Activated CD4-positive, CD25-positive, alpha-beta regulatory T cell treated with anti-CD3 and anti-CD28 coated beads, Interleukin-2, amount 50 U/mL, for 16 hours (primary cell): ENCODE data around the gene SARDH.

Experiments
- DNase-seq: peaks from one replicate; pipeline ENCODE4 v3.0.0-alpha.2; 2020; ENCODE audit warnings: low read depth, low spot score

Gene SARDH

DNA sequence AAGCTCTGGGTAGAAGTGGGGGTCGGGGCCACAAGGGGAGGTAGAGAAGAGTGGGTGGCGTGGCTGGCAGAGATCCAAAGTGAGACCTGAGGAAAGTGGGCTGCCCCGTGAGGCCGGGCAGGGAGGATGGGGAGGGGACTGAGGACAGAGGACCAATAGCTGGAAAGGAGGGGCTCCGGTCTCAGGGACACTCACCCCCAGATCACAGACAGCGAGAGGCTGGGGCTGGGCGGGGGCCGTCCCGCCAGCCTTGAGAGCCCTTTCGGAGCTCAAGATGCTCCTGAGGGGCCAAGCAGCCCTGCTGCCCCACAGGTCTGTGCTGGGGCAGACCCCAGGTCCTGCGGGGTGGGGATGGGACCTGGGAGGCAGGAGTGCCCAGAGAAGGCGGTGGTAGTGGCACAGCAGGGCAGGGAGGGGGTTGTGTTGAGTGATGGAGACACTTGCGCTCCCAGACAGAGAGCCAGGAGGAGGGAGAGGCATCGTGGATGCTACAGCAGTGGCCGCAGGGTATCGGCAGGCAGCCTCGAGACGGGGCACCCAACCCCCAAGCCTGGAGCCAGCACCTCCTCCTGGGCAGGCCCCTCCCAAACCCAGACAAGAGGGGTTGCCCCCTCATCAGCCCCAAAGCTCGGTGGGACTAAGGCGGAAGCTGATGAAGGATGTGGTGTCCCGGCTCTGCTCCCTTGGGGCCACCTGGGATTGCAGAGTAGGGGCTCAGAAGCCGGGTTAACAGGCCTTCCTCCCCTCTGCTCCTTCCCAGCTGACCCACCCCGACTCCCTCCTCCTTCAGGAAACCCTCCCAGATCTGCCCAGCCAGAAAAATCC is 3.4 kb downstream of the SARDH start:
- DNase-seq: no peak

DNA sequence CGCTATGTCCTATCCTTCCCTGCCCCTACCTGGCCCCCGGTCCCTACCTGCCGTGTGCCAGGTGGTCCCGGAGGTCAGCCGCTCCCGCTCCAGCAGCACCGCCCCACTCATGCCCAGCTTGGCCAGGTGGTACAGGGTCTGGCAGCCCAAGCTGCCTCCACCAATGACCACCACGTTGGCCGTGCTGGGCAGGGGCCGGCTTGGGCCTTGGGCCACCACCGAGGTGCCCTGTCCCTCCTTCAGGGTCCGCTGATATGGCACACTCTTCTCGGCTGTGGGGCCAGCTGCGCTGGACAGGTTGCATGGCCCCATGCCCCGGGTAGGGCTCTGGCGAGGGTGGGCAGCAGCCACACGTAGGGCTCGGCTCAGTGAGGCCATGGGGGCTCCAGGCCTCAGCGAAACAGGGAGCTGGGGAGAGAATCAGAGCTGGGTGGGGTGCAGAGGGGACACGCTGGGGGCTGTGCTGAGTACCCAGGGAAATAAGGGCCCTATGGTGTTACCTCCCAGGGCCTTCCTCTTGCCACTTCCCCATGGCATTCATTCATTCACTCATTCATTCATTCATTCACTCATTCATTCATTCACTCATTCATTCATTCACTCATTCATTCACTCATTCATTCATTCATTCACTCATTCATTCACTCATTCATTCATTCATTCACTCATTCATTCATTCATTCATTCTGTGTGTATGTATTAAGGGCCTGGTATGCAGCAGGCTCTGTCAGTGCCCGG is 4.2 kb downstream of the SARDH start:
- no peak for DNase-seq

DNA sequence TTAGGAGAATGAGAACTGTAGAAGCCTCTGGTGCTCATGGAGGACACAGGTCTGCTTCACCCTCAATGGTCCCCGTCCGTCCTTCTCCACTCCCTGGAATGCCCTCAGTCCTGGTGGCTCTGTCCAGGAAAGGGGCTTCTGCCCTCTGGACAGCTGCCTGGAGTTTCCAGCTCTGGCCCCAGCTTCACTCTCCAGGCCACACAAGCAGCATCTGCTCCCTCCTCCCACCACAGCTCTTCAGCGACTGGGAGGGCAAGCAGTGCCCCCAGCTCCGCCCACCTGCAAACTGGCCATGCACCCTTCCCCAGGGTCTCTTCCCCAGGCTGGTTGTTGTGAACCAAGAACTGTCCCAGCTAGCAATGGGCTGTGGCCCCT is 4.7 kb downstream of the SARDH start:
- DNase-seq: no peak

DNA sequence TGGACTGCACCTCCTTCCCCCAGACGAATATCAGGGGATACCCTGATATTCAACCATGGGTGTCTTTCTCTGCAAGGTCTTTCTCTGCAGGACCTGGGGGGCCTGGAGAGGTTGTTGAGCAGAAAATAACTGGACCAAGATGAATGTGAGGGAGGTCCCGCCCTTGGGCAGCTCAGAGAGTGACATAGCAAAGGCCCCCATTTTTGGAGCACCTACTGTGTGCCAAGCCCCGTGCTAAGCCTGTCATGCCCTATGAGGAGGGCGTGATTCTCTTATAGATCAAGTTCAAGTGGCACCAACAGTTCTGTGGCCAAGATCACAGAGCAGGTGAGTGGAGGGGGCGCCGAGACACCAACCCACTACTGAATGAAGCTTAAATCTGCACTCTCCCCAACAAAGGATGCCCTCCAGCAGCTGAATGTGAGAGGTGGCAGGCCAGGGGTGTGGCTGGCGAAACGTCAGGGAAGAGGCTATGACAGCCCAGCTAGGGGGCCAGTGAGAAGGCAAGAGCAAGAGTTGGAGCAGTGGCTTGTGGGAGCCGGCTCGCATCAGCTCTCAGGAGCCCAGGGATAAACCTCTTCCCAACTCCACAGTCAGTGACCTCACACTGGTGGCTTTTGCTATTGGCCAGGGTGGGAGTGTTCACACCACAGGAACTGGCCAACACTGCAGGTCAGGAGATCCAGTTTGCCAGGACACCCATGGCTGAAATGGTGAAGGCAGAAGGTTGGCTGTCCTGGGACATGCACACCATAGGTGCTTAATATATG is 5.3 kb downstream of the SARDH start:
- DNase-seq: no peak

- no peak for DNase-seq
These were observed 6.1 kb downstream of the SARDH start for GRCh38 chr9:133731876-133732638.

- no peak for DNase-seq
These were observed 7.0 kb downstream of the SARDH start for GRCh38 chr9:133730994-133731715.

- no peak for DNase-seq
These were observed 8.4 kb downstream of the SARDH start for GRCh38 chr9:133729617-133730281.

DNA sequence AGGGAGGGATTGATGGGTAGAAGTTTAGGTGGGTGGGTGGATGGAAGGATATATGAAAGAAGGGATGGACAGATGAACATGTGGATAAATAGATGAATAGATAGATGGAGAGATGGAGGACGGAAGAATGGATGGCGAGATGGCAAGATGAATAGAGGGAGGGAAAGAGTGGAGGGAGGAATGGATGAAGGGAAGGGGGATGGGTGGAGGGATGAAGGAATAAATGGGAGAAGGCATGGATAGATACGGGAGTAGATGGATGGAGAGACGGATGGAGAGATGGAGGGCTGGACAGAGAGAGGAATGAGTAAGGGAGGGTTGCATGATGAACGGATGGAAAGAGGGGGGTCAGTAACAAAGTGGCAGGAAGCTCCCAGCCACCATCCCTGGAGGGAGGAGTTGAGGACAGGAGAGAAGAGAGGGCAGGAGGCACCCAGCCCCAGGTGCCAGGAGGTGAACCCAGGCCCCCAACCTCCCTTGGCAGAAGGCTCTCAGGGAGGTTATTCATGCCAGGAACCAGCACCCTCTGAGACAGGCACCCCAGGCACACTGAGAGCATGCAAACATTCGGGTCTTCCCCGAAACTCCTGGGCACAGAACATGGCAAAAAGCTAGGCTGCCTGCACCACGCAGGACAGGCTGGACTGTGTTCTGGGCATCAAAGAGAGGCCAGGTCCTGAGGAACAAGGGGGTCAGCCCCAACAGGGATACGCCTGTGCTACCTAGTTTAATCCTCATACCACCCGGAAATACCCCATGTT is 9.1 kb downstream of the SARDH start:
- DNase-seq: no peak

GRCh38 chr9:133727876-133728441 is 10.2 kb downstream of the SARDH start:
- no peak for DNase-seq

- no peak for DNase-seq
These were observed 10.8 kb downstream of the SARDH start for GRCh38 chr9:133727277-133727875.

DNA sequence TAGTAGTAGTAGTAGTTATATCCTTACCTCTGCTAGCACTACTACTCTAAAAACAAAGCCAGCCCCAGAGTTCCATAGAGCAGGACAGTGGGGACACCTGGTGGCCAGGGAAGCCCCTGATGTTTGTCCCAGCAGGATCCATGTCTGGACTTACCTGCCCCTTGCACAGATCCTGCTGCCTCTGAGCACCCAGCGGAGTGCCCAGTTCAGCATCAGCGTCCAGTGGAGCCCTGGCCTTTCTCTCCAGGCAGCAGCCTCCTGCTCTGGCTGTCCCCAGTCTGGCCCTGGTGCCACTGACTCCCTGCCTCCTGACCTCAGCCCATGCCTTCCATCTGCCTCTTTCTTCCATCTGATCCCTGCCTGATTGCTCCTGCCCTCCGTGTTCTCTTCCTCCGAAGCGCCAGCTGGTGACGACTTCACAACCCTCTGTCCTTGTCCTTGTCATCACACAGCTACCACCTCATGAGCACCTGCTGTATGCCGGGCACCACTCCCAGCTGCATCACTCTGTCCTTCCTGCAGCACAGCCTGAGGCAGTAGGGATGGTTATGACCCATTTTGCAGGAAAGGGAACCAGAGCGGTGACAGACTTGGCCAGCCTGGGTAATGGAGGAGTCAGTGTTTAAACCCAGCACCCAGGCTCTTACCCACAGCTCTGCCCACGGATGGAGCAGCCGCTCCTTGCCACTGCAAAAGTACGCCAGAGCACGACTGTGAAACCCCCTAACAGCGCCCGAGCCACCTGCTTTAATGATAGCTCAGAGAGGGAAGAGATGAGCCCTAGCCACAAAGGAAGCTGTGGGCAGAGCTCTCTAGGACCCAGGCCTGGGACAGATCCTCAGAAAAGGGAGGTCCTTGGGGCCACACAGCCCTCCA is 11.5 kb downstream of the SARDH start:
- no peak for DNase-seq

DNA sequence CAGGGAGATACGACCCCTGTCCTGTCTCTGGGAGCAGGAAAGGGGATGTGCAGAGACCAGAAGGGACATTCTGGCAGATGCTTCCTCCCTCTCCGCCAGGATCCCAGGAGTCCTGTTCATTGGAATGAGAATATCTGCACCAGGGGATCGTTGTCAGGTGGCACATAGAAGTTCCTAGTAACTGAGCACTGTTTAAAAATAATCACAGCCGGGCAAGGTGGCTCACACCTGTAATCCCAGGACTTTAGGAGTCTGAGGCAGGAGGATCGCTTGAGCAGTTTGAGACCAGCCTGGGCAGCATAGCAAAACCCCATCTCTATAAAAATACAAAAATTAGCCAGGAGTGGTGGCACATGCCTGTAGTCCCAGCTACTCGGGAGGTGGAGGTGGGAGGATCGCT is 12.3 kb downstream of the SARDH start:
- DNase-seq: no peak

- DNase-seq: no peak
These were observed 19.4 kb downstream of the SARDH start for GRCh38 chr9:133718563-133719315.

DNA sequence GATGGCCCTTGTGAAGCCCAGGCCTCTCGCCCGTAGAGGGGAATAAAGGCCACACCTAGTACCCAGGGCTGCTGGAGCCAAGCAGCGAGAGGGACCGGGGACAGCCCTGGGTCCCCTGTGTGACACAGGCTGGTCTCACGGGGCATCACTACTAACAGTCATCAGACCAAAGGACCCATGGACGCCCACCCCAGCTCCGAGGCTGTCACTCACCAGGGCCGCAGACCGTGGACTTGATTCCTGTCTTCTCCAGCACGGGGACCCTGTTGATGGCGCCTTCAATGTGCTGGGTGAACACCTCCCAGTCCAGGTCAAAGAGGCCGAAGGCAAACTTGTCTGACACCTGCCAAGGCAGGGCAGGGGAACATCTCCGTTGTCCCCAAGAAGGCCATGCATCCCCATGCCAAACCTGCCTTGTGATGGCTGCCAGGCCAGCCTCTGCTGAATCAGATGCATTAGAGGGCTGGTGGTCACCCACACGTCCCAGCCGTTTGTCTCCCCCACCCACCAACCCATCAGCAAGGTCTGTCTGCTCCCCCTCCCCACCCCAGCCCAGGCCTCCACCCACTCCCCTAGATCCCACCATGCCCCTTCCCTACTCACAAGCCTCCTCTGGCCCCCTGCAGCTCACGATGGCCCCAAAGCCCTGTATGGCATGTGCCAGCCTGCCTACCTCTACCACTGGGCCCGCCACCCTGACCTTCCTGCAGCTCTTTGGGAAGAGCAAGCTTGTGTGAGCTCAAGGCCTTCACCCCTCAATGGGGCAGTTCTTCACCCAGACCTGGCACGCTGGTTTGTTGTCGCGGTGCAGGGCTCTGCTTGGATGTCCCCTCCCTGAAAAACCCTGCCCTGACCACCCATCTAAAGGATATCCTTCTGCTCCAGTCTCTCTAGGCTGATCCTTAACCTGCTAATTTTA is 20.8 kb downstream of the SARDH start:
- no peak for DNase-seq

DNA sequence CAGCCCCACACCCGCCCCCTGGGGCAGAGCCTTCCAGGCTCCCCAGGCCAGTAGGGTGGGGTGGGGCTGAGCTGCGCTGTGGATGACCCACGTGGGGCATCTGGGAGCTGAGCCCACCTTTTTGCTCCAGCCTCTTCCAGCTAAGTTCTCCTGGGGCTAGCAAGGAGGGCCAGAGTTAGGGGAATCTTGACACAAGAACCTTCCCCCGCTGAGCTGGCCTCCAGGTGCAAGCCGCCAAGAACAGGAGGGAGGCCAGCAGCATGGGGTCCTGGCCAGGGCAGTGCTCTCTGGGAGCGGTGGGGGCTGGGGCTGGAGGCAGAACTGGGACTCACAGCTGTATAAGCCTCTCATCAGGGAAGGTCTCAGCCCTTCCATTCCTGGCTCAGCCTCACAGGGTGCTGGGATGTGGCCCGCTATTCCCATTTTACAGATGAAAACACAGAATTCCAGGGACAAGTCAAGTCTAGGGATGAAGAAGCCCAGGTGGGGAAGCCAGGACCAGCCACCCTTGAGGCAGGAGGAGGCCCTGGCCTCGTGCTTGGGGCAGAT is 21.5 kb downstream of the SARDH start:
- no peak for DNase-seq
